K562 (cell line): ENCODE data around the gene GOLGA5. TPM values are rescaled to one million over a fixed set of nuclear protein-coding genes. Genes with fewer than 3 reads are reported as not detected.

Experiments
- ARID1B ChIP-seq: fragments of 450-650 bp; IDR thresholded peaks from 2 replicates; pipeline ENCODE4 v1.6.1; 2016; ENCODE audit warnings: antibody characterized with exemption, mild to moderate bottlenecking, inconsistent platforms
- ARNT ChIP-seq, 2 experiments: fragments of 450-650 bp; IDR thresholded peaks; 2 replicates each; pipeline ENCODE4 v1.6.1; 2016; ENCODE audit warnings: mild to moderate bottlenecking in 1 of 2
- ATF3 ChIP-seq, 2 experiments: fragments of 450-650 bp in 1 of 2; sonication (generic) in 1 of 2; formaldehyde crosslinking in 1 of 2; IDR thresholded peaks in 1 of 2; conservative IDR thresholded peaks in 1 of 2; 2 replicates each; pipeline versions ENCODE4 v1.6.1 to v1.8.1; 2016 to 2023; ENCODE audit warnings: mild to moderate bottlenecking in 2 of 2, moderate library complexity in 2 of 2, inconsistent platforms in 1 of 2, missing genetic modification reagents in 1 of 2
- CREM ChIP-seq: IDR thresholded peaks from 2 replicates; pipeline ENCODE4 v1.6.1; 2014; ENCODE audit warnings: antibody characterized with exemption, low read depth
- FOS ChIP-seq: IDR thresholded peaks from 3 replicates; pipeline ENCODE4 v1.6.1; 2011; ENCODE audit not compliant: insufficient read length; ENCODE audit errors: extremely low read depth
- FOXK2 ChIP-seq, 2 experiments: fragments of 450-650 bp; IDR thresholded peaks in 1 of 2; conservative IDR thresholded peaks in 1 of 2; 2 replicates each; pipeline ENCODE4 v1.6.1; 2016; ENCODE audit warnings: low read depth in 2 of 2, mild to moderate bottlenecking in 1 of 2
- JUND ChIP-seq, 2 experiments: IDR thresholded peaks; 2 replicates in 1 of 2; 3 replicates in 1 of 2; pipeline ENCODE4 v1.6.1; 2011; ENCODE audit warnings: borderline replicate concordance in 2 of 2, low read depth in 2 of 2, low read length in 2 of 2, improper control_type of control experiment in 1 of 2, missing biosample characterization in 1 of 2, missing genetic modification characterization in 1 of 2, missing genetic modification reagents in 1 of 2
- MAFG ChIP-seq: fragments of 450-650 bp; conservative IDR thresholded peaks from 2 replicates; pipeline ENCODE4 v1.6.1; 2016; ENCODE audit warnings: missing genetic modification characterization, missing compliant biosample characterization
- MEIS2 ChIP-seq: fragments of 450-650 bp; IDR thresholded peaks from 2 replicates; pipeline ENCODE4 v1.6.1; 2014; ENCODE audit warnings: mild to moderate bottlenecking; ENCODE audit not compliant: partially characterized antibody
- MLLT1 ChIP-seq, 2 experiments: fragments of 450-650 bp; IDR thresholded peaks; 2 replicates each; pipeline ENCODE4 v1.6.1; 2016
- RBM15 ChIP-seq: fragments of 200-400 bp; formaldehyde crosslinking; IDR thresholded peaks from 2 replicates; pipeline ENCODE4 v1.6.1; 2018; ENCODE audit warnings: mild to moderate bottlenecking, low read length, moderate library complexity; ENCODE audit not compliant: insufficient read depth
- TAF15 ChIP-seq: fragments of 200-400 bp; formaldehyde crosslinking; IDR thresholded peaks from 2 replicates; pipeline ENCODE4 v1.6.1; 2017; ENCODE audit warnings: mild to moderate bottlenecking, low read depth, low read length, moderate library complexity
- TAL1 ChIP-seq: fragments of 450-650 bp; IDR thresholded peaks from 2 replicates; pipeline ENCODE4 v1.6.1; 2016; ENCODE audit warnings: mild to moderate bottlenecking
- TRIM28 ChIP-seq: fragments of 450-650 bp; IDR thresholded peaks from 2 replicates; pipeline ENCODE4 v1.6.1; 2017
- XRCC3 ChIP-seq: fragments of 450-650 bp; IDR thresholded peaks from 2 replicates; pipeline ENCODE4 v1.6.1; 2017; ENCODE audit warnings: mild to moderate bottlenecking, moderate library complexity
- ZMIZ1 ChIP-seq, 2 experiments: fragments of 150-350 bp in 1 of 2; IDR thresholded peaks; 2 replicates each; pipeline ENCODE4 v1.6.1; 2012 to 2016; ENCODE audit warnings: low read depth in 2 of 2, low read length in 2 of 2, mild to moderate bottlenecking in 1 of 2, moderate library complexity in 1 of 2
- ZNF280A ChIP-seq: fragments of 450-650 bp; IDR thresholded peaks from 2 replicates; pipeline ENCODE4 v1.6.1; 2018; ENCODE audit warnings: mild to moderate bottlenecking, low read depth; ENCODE audit not compliant: partially characterized antibody
- ZNF316 ChIP-seq: fragments of 450-650 bp; IDR thresholded peaks from 2 replicates; pipeline ENCODE4 v1.6.1; 2016
- polyA plus RNA-seq, 8 experiments: library from polyadenylated mRNA; depleted of rRNA in 4 of 8; stranded (reverse) in 5 of 8; unstranded in 3 of 8; fragments of >200 nt; fragmentation: Nextera tagmentation in 2 of 8; fragmentation: Illumina TruSeq in 1 of 8; extraction: Ambion mirVana in 2 of 8; extraction: Trizol in 1 of 8; gene quantifications; 2 replicates each; pipeline versions ENCODE4 v1.2.1 to v1.2.3, GENCODE V29; 2011 to 2014; ENCODE audit warnings: inconsistent platforms in 1 of 8, missing spikeins in 1 of 8
- total RNA-seq, 7 experiments: library from RNA; depleted of rRNA in 6 of 7; stranded (reverse); fragments of >200 nt in 6 of 7; fragmentation: Illumina TruSeq in 2 of 7; extraction: Trizol in 2 of 7; gene quantifications; 2 replicates each; pipeline versions ENCODE4 v1.2.1 to v1.2.3, GENCODE V29; 2011 to 2021; ENCODE audit warnings: low replicate concordance in 1 of 7

Gene GOLGA5
- total and polyA plus RNA-seq, 9 of the 15 experiments (the other 6 are each of a cell fraction or from before 2014, with no cell fraction given): 5.7 to 19.6 (median 12.7) TPM

- TF ChIP-seq MEIS2 (peak; percentile 29), XRCC3 (peak; percentile 49; the same call in 1 of the 2 replicates), TAF15 (no peak), FOS (no peak), MLLT1 (IDR thresholded peaks at IDR 0.05) (peak in 1 of 2 experiments; percentile 38; a peak in 1 of 4 replicates), ARNT (IDR thresholded peaks at IDR 0.05) (0 out of 4 replicates have a peak, but pooled peaks have one; percentile 36 to 38), TAL1 (0 out of 2 replicates have a peak, but pooled peaks have one; percentile 10), FOXK2 (conservative IDR thresholded peaks at IDR 0.05 in 1 of 2, IDR thresholded peaks at IDR 0.05 in 1 of 2; ENCODE audit: low read depth in 2 of 2) (0 out of 4 replicates have a peak, but pooled peaks of 1 of the 2 experiments have one; percentile 31), ZNF280A (peak; percentile 96), TRIM28 (peak; percentile 98), MAFG (tag) (peak; percentile 65), JUND (IDR thresholded peaks at IDR 0.05; ENCODE audit: borderline replicate concordance, low read depth, low read length) (peak; percentile 83), JUND (tag; IDR thresholded peaks at IDR 0.05; ENCODE audit: borderline replicate concordance, low read depth, low read length) (peak; percentile 84; the same call in 2 of the 3 replicates), ATF3 (IDR thresholded peaks at IDR 0.05) (peak; percentile 93), ATF3 (CRISPR knock-in tag; conservative IDR thresholded peaks at IDR 0.05) (no peak), ARID1B (peak; percentile 46), ZNF316 (peak; percentile 48; the same call in 1 of the 2 replicates), ZMIZ1 (IDR thresholded peaks at IDR 0.05; ENCODE audit: low read depth in 2 of 2, low read length in 2 of 2) (no peak), CREM (no peak), RBM15 (no peak)
Measured at GRCh38 chr14:92789457-92790089, 4.5 kb upstream of the GOLGA5 start (continued).
